ENCODE measurements around the gene JMJD7. TPM values are rescaled to one million over a fixed set of nuclear protein-coding genes. Genes with fewer than 3 reads are reported as not detected.

The JMJD7 gene
- total RNA-seq = 10 to 100 TPM; 17.1 to 17.6 TPM

DNA sequence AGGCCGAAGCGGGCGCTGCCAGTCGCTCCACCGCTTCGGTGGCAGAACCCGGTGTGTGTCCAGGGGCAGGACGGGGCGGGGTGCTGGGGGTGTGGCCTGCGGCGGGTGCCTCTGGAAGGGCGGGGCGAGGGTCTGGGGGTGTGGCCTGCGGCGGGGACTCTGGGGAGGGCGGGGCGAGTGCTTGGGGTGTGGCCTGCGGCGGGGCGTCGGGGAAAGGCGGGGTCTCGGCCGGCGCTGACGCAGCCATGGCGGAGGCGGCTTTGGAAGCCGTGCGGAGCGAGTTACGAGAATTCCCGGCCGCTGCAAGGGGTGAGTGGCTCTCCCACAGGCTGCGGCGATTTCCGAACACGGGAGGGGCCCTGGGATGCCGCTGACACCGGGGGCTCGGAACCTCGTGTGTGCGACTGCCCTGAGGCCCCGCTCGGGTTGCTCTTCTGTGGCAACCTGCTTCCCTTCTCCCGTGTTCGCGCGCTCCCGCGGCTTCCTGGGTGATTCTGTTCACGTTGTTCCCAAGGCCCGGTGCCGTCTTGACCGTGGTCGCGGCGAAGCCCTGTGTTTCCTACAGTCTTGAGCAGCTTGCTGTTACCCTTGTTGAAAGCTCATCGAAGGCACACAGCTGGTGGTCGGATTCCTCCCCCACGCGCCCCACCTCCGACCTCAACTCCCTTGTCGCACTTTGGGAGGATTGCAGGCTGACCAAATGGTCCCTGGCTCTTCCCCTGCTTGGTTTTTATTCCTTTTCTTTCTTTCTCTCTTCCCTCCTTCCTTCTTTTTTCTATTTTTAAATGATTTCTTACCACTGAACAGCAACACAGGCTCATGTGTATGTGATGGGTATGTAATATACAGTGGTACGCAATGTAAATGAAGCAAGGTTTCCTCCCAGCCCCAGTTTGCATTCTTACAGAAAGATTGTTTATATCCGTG is at the start of gene JMJD7:
Gene JMJD7 (plus strand): TSS at position 213 of the 927 bp plus-strand sequence. CDS start 33 bp downstream, at position 246.
- ChIA-PET CTCF (interaction anchor here (0.6 to 3.0 kb wide), 5 partner anchors 27 to 225 kb away, joined by 3 to 18 read pairs (median 3); partner anchors contain the start of gene MAPKBP1), POLR2A (no interaction called here)
- Mint-ChIP-seq H3K4me1 (peaks cover 41% of the 10 kb centered on the region), H3K27me3 (no peaks in the 10 kb centered on the region), H3K9me3 (ENCODE audit: low read depth) (no peaks in the 10 kb centered on the region), H3K4me3 (peak within 1 kb of the TSS; percentile 80), H3K36me3 (ENCODE audit: low read depth) (peaks cover 6% of the 10 kb centered on the region), H3K27ac (peak within 1 kb of the TSS; percentile 69)
- ATAC-seq = peak; percentile 96
- intact Hi-C loops (cut with DNase I, micrococcal nuclease) = loop anchor here (1.0 to 5.0 kb wide), 18 partner anchors 54 to 711 kb away; partner anchors contain the start of genes EHD4 (in 2 of the 2), MAPKBP1 (in 2 of the 2), MGA (in 2 of the 2) and CHP1 (in 1 of the 2)
- peak; percentile 99 for DNase-seq

DNA sequence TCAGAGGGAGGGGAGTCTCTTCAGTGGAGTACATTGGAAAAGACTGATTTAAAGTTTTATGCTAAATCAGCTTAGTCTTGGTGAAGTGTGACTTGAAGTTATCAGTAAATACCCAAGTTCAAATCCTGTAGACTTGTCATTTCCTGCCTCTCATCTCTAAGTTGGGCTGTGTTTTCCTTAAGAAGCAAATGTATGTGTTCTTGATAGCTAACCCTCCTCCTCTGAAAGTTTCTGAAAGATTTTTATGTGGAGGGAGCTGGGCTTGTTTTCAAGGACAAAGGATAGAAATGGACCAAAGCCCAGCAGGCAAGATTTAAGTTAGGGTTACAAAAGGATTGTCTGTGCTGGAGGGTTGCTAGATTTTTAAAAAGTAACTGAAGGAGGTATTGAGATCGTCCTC is 49.4 kb upstream of the JMJD7 start:
- H3K27me3 Mint-ChIP-seq = no peaks in the 10 kb centered on the region
- peak overlapping the region; percentile 14 for H3K27ac Mint-ChIP-seq
- peaks cover 5% of the 10 kb centered on the region for H3K36me3 Mint-ChIP-seq (ENCODE audit: low read depth)
- H3K4me3 Mint-ChIP-seq = no peak overlapping the region
- no peaks in the 10 kb centered on the region for H3K9me3 Mint-ChIP-seq (ENCODE audit: low read depth)
- ChIA-PET CTCF (interaction anchor here (0.9 to 8.3 kb wide), 6 partner anchors 10 to 125 kb away, joined by 3 to 233 read pairs (median 5); no protein-coding TSS in a partner anchor), POLR2A (interaction anchor here (1.0 kb wide), 1 partner anchor 69 kb away, joined by 3 read pairs; no protein-coding TSS in a partner anchor)
- peaks cover 62% of the 10 kb centered on the region for H3K4me1 Mint-ChIP-seq
- DNase-seq (no peak), ATAC-seq (no peak)
- intact Hi-C loops (cut with DNase I, micrococcal nuclease) = no loop called here

DNA sequence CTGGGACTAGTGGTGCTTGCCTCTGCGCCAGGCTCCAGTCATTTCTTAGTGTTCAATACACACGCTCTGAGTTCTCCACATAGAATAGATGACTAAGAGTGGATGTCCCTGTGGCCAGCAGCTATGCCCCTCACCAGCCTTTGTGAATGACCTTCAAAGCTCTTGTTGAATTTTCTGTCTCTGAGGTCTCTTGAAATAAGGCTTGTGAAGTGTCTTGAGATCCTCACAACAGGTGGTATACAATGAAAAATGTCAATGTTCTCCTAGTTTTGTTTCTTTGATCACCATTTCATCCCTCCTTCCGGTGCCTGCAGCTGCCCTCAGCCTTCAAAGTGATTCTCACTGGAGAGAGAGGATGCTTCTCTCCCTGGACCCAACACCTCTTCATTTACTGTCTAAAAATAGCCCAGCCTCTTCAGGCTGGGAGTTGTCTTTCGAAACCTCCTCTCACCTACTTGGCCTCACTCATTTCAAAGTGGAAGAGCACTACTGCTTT is 48.2 kb upstream of the JMJD7 start:
- Mint-ChIP-seq H3K36me3 (ENCODE audit: low read depth) (peaks cover 5% of the 10 kb centered on the region), H3K27me3 (no peaks in the 10 kb centered on the region), H3K4me1 (peaks cover 58% of the 10 kb centered on the region), H3K4me3 (no peak overlapping the region), H3K9me3 (ENCODE audit: low read depth) (no peaks in the 10 kb centered on the region), H3K27ac (peak overlapping the region; percentile 43)
- ChIA-PET POLR2A (no interaction called here), CTCF (interaction anchor here (0.7 to 1.5 kb wide), 2 partner anchors 9 to 280 kb away, joined by 4 to 5 read pairs; no protein-coding TSS in a partner anchor)
- no peak for DNase-seq
- intact Hi-C loops (cut with DNase I, micrococcal nuclease) = no loop called here
- ATAC-seq = peak; percentile 47

DNA sequence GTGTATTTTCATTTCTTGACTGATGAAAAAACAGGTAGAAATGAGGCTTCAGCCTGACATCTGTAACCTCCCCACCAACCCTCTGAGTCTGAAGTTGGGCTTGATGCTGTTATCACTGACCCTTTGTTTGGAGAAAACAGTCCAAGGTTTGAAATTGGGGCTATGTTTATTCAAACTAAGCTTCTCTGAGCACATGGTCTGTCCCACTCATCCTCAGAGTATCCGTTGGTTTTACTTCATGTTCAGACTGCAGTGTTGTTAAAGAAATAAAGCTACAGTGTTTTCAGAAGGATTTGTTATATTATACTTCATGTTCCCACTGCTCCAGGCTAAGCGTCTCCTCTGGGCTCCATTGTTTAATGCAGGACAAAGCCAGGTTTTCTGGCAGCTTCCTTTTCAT is 47.6 kb upstream of the JMJD7 start:
- Mint-ChIP-seq H3K4me3 (no peak overlapping the region), H3K27me3 (no peaks in the 10 kb centered on the region), H3K4me1 (peaks cover 54% of the 10 kb centered on the region), H3K36me3 (ENCODE audit: low read depth) (peaks cover 5% of the 10 kb centered on the region), H3K27ac (peak overlapping the region; percentile 43), H3K9me3 (ENCODE audit: low read depth) (no peaks in the 10 kb centered on the region)
- peak; percentile 38 for ATAC-seq
- DNase-seq = no peak
- CTCF ChIA-PET = interaction anchor here (0.6 to 0.8 kb wide), 3 partner anchors 152 to 279 kb away, joined by 3 to 4 read pairs (median 4); no protein-coding TSS in a partner anchor
- intact Hi-C loops (cut with DNase I, micrococcal nuclease) = no loop called here
- POLR2A ChIA-PET = no interaction called here

DNA sequence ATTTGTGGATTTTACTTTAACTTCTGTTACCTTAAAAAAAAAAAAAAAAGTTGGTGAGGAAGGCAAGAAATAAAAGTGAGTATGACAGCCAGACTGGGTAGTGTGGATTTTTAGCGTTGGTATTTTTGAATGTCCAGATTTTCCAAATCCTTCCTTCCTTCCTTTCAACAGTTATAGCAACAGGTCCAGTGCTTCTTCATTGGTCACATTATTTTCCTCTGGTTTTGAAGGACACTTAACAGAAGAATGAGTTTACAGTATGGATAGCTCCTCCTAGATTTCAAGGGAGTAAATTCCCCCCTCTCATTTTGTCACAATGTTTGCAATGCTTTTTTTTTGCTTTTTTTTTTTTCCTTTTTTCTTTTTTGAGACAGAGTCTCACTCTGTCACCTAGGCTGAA is 47.2 kb upstream of the JMJD7 start:
- Mint-ChIP-seq H3K9me3 (ENCODE audit: low read depth) (no peaks in the 10 kb centered on the region), H3K27me3 (no peaks in the 10 kb centered on the region), H3K4me3 (no peak overlapping the region), H3K4me1 (peaks cover 49% of the 10 kb centered on the region), H3K27ac (no peak overlapping the region), H3K36me3 (ENCODE audit: low read depth) (peaks cover 5% of the 10 kb centered on the region)
- intact Hi-C loops (cut with DNase I, micrococcal nuclease) = no loop called here
- ChIA-PET CTCF (interaction anchor here (0.6 to 0.8 kb wide), 2 partner anchors 153 to 276 kb away, joined by 3 to 4 read pairs; no protein-coding TSS in a partner anchor), POLR2A (no interaction called here)
- ATAC-seq (no peak), DNase-seq (no peak)

DNA sequence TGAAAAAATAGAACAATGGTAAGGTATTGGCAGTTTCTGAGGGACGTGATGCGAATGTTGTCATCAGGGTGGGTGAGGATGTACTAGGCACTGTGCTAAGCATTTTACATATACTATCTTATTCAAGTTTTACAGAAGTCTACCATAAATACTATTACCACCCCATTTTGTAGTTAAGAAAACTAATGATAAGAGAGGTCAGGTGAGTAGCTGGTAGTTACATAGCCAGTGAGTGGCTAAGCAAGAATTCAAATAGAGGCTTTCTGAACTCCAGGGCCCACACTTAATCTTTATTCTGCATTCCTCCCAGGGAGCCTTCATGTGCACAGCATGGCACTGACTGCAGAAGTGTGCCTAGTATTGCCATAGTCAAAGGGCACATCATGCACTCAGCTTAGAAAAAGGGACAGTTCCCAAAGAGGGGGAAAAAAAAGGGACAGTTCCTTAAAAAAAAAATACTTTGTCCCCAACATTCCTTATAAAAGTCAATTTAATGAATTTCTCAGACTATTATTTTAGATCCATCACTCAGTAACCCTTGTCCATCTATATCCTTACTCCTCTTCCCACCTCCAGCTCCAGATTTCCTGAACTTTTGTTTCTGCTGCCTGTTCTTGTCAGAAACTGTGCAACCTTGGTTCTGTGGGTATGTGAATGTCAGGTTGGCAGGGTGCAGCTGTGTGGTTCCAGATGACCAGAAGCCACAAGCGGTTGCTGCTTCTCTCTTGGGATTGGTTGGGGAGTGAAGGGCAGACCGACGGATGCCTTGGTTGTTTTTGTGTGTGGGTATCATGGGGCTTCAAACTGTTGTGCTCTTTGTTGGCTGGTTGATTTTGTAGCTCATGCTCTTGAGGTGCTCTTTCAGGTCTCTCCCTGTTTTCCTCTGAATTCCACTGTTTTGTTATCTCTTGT is 45.3 kb upstream of the JMJD7 start:
- no peaks in the 10 kb centered on the region for H3K9me3 Mint-ChIP-seq (ENCODE audit: low read depth)
- H3K27me3 Mint-ChIP-seq = no peaks in the 10 kb centered on the region
- intact Hi-C loops (cut with DNase I, micrococcal nuclease) = no loop called here
- H3K4me1 Mint-ChIP-seq = peaks cover 30% of the 10 kb centered on the region
- peaks cover 5% of the 10 kb centered on the region for H3K36me3 Mint-ChIP-seq (ENCODE audit: low read depth)
- no peak for DNase-seq
- ATAC-seq = no peak
- H3K4me3 Mint-ChIP-seq = no peak overlapping the region
- no peak overlapping the region for H3K27ac Mint-ChIP-seq
- CTCF ChIA-PET = interaction anchor here (1.4 to 1.9 kb wide), 2 partner anchors 9 to 122 kb away, joined by 5 to 12 read pairs; partner anchors contain the start of gene MAPKBP1
- POLR2A ChIA-PET = interaction anchor here (0.6 to 0.7 kb wide), 2 partner anchors 18 to 1749 kb away, joined by 3 to 4 read pairs; no protein-coding TSS in a partner anchor

DNA sequence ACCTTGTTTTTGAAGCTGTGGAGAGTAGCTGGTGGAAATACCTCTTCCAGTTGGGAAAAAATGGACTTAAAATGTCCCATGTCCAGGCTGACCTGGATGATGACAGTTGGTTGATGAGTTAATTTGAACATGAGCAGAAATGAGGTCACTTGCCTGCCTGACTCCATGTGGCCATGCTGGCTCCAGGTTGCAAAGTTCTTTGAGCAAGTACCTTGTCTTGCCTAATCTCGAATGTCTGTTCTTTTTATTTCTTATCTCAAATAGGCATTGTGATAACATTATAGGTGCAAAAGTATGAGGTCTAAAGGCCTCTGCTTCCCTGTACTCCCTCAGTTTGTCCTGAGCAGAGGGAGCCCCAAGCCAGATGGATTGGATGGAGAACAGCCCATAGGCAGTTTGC is 44.6 kb upstream of the JMJD7 start:
- ChIA-PET CTCF (interaction anchor here (1.0 to 1.9 kb wide), 3 partner anchors 9 to 29 kb away, joined by 5 to 12 read pairs (median 5); partner anchors contain the start of gene MAPKBP1), POLR2A (no interaction called here)
- Mint-ChIP-seq H3K9me3 (ENCODE audit: low read depth) (no peaks in the 10 kb centered on the region), H3K4me1 (peaks cover 25% of the 10 kb centered on the region), H3K4me3 (no peak overlapping the region), H3K36me3 (ENCODE audit: low read depth) (peaks cover 5% of the 10 kb centered on the region), H3K27me3 (no peaks in the 10 kb centered on the region), H3K27ac (no peak overlapping the region)
- intact Hi-C loops (cut with DNase I, micrococcal nuclease) = no loop called here
- ATAC-seq = no peak
- no peak for DNase-seq

DNA sequence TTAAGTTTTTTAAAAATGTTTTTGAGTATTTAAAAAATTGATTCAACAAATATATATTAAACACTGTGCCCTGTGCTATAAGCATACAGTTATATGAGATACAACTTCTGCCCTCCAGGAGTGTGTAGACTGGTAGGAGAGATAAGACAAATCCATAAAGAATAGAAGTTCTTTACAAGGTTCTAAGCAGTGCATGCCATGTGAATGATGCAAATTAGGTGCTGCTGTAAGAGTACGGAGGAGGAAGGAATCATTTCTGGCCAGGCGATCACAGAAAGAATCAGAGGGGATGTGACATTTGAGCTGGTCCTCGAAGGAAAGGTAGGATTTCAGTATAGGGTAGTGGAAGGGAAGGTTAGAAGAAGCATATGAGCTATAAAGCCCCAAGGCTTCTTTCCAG is 39.6 kb upstream of the JMJD7 start:
- intact Hi-C loops (cut with DNase I, micrococcal nuclease) = no loop called here
- CTCF ChIA-PET = interaction anchor here (1.0 to 1.8 kb wide), 4 partner anchors 9 to 322 kb away, joined by 3 to 7 read pairs (median 4); no protein-coding TSS in a partner anchor
- DNase-seq = no peak
- H3K27ac Mint-ChIP-seq = no peak overlapping the region
- H3K36me3 Mint-ChIP-seq (ENCODE audit: low read depth) = peaks cover under 1% of the 10 kb centered on the region
- H3K9me3 Mint-ChIP-seq (ENCODE audit: low read depth) = no peaks in the 10 kb centered on the region
- POLR2A ChIA-PET = no interaction called here
- ATAC-seq = no peak
- peaks cover 36% of the 10 kb centered on the region for H3K4me1 Mint-ChIP-seq
- no peaks in the 10 kb centered on the region for H3K27me3 Mint-ChIP-seq
- H3K4me3 Mint-ChIP-seq = no peak overlapping the region

DNA sequence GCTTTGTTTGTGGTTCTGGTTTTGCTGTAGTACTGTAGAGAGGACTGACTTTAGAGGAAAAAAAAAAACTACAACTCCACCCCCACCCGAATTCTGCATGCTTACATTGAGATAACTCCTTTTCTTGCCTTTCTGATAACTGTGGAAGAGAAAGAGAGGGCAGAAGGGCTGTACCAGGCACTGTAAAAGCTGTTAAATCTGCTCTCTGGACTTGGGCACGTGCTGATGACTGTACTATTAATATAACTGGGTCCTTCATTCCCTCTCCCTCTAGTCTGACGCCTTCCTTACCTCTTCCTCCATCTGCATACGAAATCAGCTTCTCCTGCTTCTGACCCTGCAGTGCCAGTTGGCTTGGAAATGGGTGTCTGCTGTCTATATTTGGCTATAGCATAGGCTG is 38.7 kb upstream of the JMJD7 start:
- CTCF ChIA-PET = interaction anchor here (1.3 to 3.0 kb wide), 6 partner anchors 10 to 186 kb away, joined by 4 to 22 read pairs (median 6); partner anchors contain the start of gene MAPKBP1
- Mint-ChIP-seq H3K4me3 (no peak overlapping the region), H3K27me3 (no peaks in the 10 kb centered on the region), H3K4me1 (peaks cover 38% of the 10 kb centered on the region), H3K27ac (no peak overlapping the region), H3K36me3 (ENCODE audit: low read depth) (no peaks in the 10 kb centered on the region), H3K9me3 (ENCODE audit: low read depth) (no peaks in the 10 kb centered on the region)
- intact Hi-C loops (cut with DNase I, micrococcal nuclease) = no loop called here
- DNase-seq = no peak
- POLR2A ChIA-PET = no interaction called here
- ATAC-seq = no peak

DNA sequence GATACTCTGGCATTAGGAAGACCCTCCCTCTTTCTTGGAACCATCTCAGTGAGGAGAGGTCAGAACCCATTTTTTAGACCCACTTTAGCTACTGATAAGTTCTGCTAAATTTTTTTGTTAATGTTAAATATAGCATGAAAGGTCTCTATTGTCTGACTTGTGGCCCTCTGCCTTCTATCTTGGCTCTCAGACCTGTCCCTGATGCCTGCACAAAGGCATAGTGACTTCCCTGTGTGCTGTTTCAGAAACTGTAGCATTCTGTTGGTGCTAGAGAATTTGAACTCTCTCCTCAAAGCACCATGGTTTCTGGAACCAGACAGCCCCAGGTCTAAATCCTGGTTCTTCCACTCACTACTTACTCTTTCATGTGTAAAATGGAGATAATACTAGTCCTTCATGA is 38.2 kb upstream of the JMJD7 start:
- CTCF ChIA-PET = interaction anchor here (1.3 to 3.0 kb wide), 5 partner anchors 16 to 186 kb away, joined by 4 to 22 read pairs (median 6); partner anchors contain the start of gene MAPKBP1
- peaks cover 38% of the 10 kb centered on the region for H3K4me1 Mint-ChIP-seq
- ATAC-seq (no peak), DNase-seq (no peak)
- no peak overlapping the region for H3K27ac Mint-ChIP-seq
- no peaks in the 10 kb centered on the region for H3K27me3 Mint-ChIP-seq
- POLR2A ChIA-PET = interaction anchor here (1.1 kb wide), 1 partner anchor 32 kb away, joined by 4 read pairs; no protein-coding TSS in a partner anchor
- no peaks in the 10 kb centered on the region for H3K9me3 Mint-ChIP-seq (ENCODE audit: low read depth)
- intact Hi-C loops (cut with DNase I, micrococcal nuclease) = no loop called here
- no peak overlapping the region for H3K4me3 Mint-ChIP-seq
- no peaks in the 10 kb centered on the region for H3K36me3 Mint-ChIP-seq (ENCODE audit: low read depth)
